NB4 (cell line): Measurements from ENCODE around the gene MXI1.

Source experiments
- TF ChIP-seq, protein P1 (sequence below): IDR thresholded peaks from one replicate; pipeline ENCODE4 v1.5.1; 2012; ENCODE audit warnings: low read depth, low read length
- TF ChIP-seq, protein P2 (sequence below): IDR thresholded peaks from 2 replicates; pipeline ENCODE4 v1.6.1; 2011; ENCODE audit warnings: low read depth, low read length

DNA sequence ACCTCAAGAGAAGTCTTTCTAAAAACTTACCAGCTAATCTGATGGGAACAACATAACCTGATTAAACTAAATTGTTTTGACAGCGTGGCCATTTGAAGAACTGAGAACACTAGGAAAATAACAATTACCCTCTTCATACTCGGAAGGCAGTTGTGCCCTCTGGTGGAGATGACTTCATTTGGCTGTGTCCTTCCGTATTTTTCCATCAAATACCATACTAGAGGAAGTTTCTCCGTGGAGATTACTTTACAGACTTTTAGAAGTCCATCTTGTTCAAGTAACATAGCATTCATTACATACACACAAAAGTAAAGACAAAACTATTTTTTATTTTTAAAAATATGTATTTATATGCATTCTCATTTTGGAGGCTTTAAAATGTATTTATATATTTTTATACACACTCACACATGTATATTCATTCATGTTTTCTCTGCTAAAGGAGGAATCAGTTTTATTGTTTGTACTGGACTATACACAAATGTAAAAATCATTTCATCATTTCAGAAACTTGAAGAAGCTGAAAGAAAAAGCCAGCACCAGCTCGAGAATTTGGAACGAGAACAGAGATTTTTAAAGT is 72.1 kb downstream of the MXI1 start:
- TF ChIP-seq, protein P1, sequence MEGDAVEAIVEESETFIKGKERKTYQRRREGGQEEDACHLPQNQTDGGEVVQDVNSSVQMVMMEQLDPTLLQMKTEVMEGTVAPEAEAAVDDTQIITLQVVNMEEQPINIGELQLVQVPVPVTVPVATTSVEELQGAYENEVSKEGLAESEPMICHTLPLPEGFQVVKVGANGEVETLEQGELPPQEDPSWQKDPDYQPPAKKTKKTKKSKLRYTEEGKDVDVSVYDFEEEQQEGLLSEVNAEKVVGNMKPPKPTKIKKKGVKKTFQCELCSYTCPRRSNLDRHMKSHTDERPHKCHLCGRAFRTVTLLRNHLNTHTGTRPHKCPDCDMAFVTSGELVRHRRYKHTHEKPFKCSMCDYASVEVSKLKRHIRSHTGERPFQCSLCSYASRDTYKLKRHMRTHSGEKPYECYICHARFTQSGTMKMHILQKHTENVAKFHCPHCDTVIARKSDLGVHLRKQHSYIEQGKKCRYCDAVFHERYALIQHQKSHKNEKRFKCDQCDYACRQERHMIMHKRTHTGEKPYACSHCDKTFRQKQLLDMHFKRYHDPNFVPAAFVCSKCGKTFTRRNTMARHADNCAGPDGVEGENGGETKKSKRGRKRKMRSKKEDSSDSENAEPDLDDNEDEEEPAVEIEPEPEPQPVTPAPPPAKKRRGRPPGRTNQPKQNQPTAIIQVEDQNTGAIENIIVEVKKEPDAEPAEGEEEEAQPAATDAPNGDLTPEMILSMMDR: peak; percentile 83
- TF ChIP-seq, protein P2, sequence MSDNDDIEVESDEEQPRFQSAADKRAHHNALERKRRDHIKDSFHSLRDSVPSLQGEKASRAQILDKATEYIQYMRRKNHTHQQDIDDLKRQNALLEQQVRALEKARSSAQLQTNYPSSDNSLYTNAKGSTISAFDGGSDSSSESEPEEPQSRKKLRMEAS: no peak
